Fibroblast of skin of right quadriceps (primary cell): ENCODE data around the gene FAM181B.
"Not testable (repeated sequence)": the region's sequence is repeated elsewhere in the genome, so short reads cannot be mapped to it uniquely, and the experiment has no call there.

Source experiments
- DNase-seq: peaks from one replicate; pipeline ENCODE4 v3.0.0-alpha.2; 2013

The FAM181B gene

GRCh38 chr11:82731691-82732277, 1.9 kb downstream of the FAM181B start:
- DNase-seq = no peak

- no peak for DNase-seq
Measured at GRCh38 chr11:82730754-82731153, 2.9 kb downstream of the FAM181B start.

- no peak for DNase-seq
Measured at GRCh38 chr11:82730286-82730685, 3.4 kb downstream of the FAM181B start.

- DNase-seq = no peak
Measured at GRCh38 chr11:82724026-82724425, 9.6 kb downstream of the FAM181B start.

- peak; percentile 31 for DNase-seq
Measured at GRCh38 chr11:82722231-82722630, 11.4 kb downstream of the FAM181B start.

- no peak for DNase-seq
Measured at GRCh38 chr11:82720267-82721065, 13.2 kb downstream of the FAM181B start.

GRCh38 chr11:82719361-82720105, 14.1 kb downstream of the FAM181B start:
- DNase-seq = no peak

GRCh38 chr11:82718821-82719220, 14.8 kb downstream of the FAM181B start:
- no peak for DNase-seq

GRCh38 chr11:82718307-82718706, 15.4 kb downstream of the FAM181B start:
- peak; percentile 27 for DNase-seq

- no peak for DNase-seq
Measured at GRCh38 chr11:82714346-82715174, 19.1 kb downstream of the FAM181B start.

- DNase-seq = no peak
Measured at GRCh38 chr11:82711648-82712047, 22.0 kb downstream of the FAM181B start.

- DNase-seq = no peak
Measured at GRCh38 chr11:82703796-82704195, 29.9 kb downstream of the FAM181B start.

GRCh38 chr11:82703226-82703625, 30.4 kb downstream of the FAM181B start:
- no peak for DNase-seq

GRCh38 chr11:82701847-82702520, 31.7 kb downstream of the FAM181B start:
- peak; percentile 28 for DNase-seq

GRCh38 chr11:82698576-82699352, 34.9 kb downstream of the FAM181B start:
- DNase-seq = no peak

- DNase-seq = no peak
Measured at GRCh38 chr11:82692981-82693380, 40.7 kb downstream of the FAM181B start.

GRCh38 chr11:82689347-82689746, 44.3 kb downstream of the FAM181B start:
- DNase-seq = not testable (repeated sequence)

GRCh38 chr11:82686211-82686610, 47.5 kb downstream of the FAM181B start:
- no peak for DNase-seq

GRCh38 chr11:82683029-82683428, 50.6 kb downstream of the FAM181B start:
- DNase-seq = no peak

- DNase-seq = peak; percentile 59
Measured at GRCh38 chr11:82682003-82682751, 51.5 kb downstream of the FAM181B start.

GRCh38 chr11:82680252-82680651, 53.4 kb downstream of the FAM181B start:
- DNase-seq = no peak
